GM18951 (cell line): Measurements from ENCODE around the gene PLEKHM2.

Experiments used
- POLR2A ChIP-seq: IDR thresholded peaks from 4 replicates; pipeline ENCODE4 v1.6.1; 2011; ENCODE audit warnings: mild to moderate bottlenecking; ENCODE audit not compliant: insufficient read length, insufficient read depth; ENCODE audit errors: extremely low read depth
- in situ Hi-C: fragments of 300-500 bp; cut with MboI; formaldehyde crosslinking; loops from one replicate; pipeline ENCODE4 v1.12.0; 2022; ENCODE audit warnings: low sequenced_read_pairs, mixed read lengths, inconsistent platforms; ENCODE audit not compliant: unreplicated experiment

Gene PLEKHM2

GRCh38 chr1:15748264-15748663 lies 64.1 kb downstream of the PLEKHM2 start:
- TF ChIP-seq POLR2A, result no peak
- in situ Hi-C loops, result loop anchor here (25.0 kb wide), 1 partner anchor 411 kb away; no protein-coding TSS in a partner anchor

GRCh38 chr1:15748690-15749398 lies 64.7 kb downstream of the PLEKHM2 start:
- in situ Hi-C loops, result loop anchor here (25.0 kb wide), 1 partner anchor 412 kb away; no protein-coding TSS in a partner anchor

GRCh38 chr1:15749399-15750291 lies 65.5 kb downstream of the PLEKHM2 start:
- in situ Hi-C loops, result loop anchor here (25.0 kb wide), 1 partner anchor 412 kb away; no protein-coding TSS in a partner anchor
- no peak for TF ChIP-seq POLR2A

More at GRCh38 chr1:15748690-15749398, 64.7 kb downstream of the PLEKHM2 start:
- no peak for TF ChIP-seq POLR2A

GRCh38 chr1:15750924-15751323 lies 66.8 kb downstream of the PLEKHM2 start:
- in situ Hi-C loops, result no loop called here
- TF ChIP-seq POLR2A, result no peak

GRCh38 chr1:15751717-15752116 lies 67.6 kb downstream of the PLEKHM2 start:
- in situ Hi-C loops, result no loop called here
- no peak for TF ChIP-seq POLR2A

- TF ChIP-seq POLR2A, result no peak
- in situ Hi-C loops, result no loop called here
Measured at GRCh38 chr1:15753776-15754175, 69.7 kb downstream of the PLEKHM2 start.

GRCh38 chr1:15755021-15755645 lies 71.0 kb downstream of the PLEKHM2 start:
- TF ChIP-seq POLR2A, result no peak
- in situ Hi-C loops, result no loop called here

GRCh38 chr1:15755646-15756040 lies 71.5 kb downstream of the PLEKHM2 start:
- in situ Hi-C loops, result no loop called here
- TF ChIP-seq POLR2A, result no peak

- no peak for TF ChIP-seq POLR2A
Measured at GRCh38 chr1:15756143-15757015, 72.3 kb downstream of the PLEKHM2 start.

GRCh38 chr1:15757016-15757543 lies 73.0 kb downstream of the PLEKHM2 start:
- TF ChIP-seq POLR2A, result no peak
- in situ Hi-C loops, result no loop called here

More at GRCh38 chr1:15756143-15757015, 72.3 kb downstream of the PLEKHM2 start:
- in situ Hi-C loops, result no loop called here

- in situ Hi-C loops, result no loop called here
Measured at GRCh38 chr1:15757575-15758342, 73.6 kb downstream of the PLEKHM2 start.

More at GRCh38 chr1:15757575-15758342, 73.6 kb downstream of the PLEKHM2 start:
- TF ChIP-seq POLR2A, result no peak
